Fibroblast of the conjunctiva (primary cell): ENCODE measurements around the gene PPP2R2B.
A peak's percentile ranks its signal among the peaks of the same experiment; 100 is the strongest.
"Not testable (repeated sequence)": the region's sequence is repeated elsewhere in the genome, so short reads cannot be mapped to it uniquely, and the experiment has no call there.

ENCODE experiments used
- DNase-seq: peaks from one replicate; pipeline ENCODE4 v3.0.0-alpha.2; 2010; ENCODE audit warnings: low read depth

Gene PPP2R2B

GRCh38 chr5:146600376-146600775, 278.2 kb downstream of the PPP2R2B start:
- DNase-seq = no peak

DNA sequence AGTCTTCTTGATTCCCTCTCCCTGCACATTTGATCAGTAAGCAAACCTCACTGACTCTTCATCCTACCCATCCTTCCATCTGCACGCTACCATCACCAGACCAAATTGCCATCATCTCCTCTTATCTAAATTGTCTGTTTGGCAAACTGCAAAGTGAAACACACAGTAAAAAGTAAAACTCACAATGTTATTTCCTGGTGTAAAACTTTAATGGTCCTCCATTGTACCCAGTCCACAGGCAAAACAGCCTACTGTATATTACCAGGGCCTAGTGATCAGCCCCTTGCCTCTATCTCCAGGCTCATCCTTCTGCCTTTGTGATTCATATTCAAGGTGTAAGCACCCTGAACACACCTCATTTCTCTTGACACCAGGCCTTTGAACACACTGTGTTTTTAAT, 279.3 kb downstream of the PPP2R2B start:
- no peak for DNase-seq

GRCh38 chr5:146595088-146595487, 283.5 kb downstream of the PPP2R2B start:
- DNase-seq = no peak

GRCh38 chr5:146592352-146592751, 286.2 kb downstream of the PPP2R2B start:
- no peak for DNase-seq

DNA sequence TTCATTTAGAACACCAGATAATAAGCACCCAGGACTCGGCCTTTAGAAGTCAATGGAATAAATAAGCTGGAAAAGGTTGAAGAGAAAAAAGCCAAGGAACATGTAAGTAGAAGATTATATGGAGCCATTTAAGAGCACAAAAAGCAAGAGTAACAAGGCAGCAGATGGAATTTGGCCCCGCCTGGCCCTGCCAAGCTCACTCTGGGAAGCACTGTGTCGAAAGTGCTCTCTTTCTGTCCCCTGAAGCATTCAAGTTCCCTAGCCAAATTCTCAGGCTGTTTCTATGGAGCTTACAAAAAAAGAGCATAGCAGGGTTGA, 289.6 kb downstream of the PPP2R2B start:
- no peak for DNase-seq

DNA sequence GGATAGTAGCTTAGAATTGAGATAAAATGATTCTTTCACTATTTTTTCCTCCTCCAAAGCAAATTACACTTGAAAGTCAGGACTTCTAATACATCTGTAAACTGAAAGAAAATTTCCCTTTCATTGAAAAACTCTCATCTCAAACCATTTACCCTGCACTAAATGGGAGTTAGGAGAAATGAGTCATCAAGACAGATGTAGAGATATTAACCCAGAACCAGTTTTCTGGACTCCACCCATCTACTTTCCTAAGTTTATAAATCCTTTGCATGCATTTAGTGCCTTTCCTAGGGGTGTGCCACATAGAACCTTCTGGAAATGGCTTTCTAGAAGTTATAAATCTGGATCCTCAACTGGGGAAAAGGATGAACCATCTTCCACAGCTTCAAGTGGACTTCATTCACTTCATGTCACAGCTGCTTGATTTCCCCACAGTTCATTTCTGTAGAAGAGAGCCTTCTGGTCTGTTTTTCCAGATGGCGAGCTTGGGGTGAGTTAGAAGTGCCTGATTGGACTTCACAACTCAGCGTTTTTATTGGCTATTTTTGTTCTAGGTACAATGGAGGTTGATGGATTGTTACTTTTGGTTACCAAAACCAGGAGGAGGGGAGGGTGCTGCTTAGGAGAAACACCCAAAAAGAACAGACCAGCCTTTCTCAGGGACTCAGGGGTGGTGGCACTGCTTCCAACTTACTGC, 290.1 kb downstream of the PPP2R2B start:
- DNase-seq = no peak

- no peak for DNase-seq
Measured at GRCh38 chr5:146586752-146587151, 291.8 kb downstream of the PPP2R2B start.

GRCh38 chr5:146584750-146585149, 293.8 kb downstream of the PPP2R2B start:
- DNase-seq = no peak

DNA sequence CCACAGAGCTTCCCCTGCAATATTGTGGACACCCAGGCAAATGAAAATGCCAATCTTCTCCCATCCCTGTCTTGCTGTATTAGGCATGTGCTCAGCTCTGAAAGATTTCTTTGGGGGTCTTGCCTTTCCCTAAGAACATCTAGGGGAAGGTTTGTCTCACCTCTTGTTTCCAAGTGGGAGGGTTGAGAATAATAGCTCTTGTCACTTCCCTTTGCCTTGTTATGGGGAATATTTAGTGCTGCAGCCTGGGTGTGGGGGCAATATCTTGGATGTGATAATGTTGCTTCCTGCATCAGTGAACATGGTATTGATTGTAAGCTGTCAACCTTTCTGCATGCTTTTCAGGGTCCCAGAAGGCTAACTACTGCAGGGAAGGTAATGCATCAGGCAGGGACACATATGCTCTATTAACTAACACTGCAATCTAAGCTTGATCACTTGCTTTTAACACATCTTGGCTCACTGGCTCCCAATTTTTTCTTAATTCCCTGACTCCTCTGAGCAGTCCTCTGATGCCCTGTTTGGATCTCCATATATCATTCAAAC, 296.4 kb downstream of the PPP2R2B start:
- no peak for DNase-seq

DNA sequence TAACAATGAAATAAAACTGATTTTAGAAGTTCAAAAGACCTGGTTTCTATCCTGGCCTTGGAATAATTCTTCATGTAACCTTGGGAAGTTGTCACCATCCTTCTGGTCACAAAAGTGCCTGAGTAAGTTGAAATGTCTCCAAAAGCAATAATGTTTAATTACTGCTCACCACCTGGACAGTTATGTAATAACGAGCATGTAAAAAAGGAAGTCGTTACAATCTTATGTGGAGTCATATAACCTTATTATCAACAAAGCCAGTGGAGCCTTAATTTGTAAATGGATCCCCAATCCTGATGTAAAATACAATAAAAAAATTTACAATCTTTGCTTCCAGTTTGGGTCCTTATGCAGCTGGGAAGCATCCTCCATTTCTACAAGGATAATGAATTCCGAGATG, 298.3 kb downstream of the PPP2R2B start:
- DNase-seq = no peak

GRCh38 chr5:146574713-146575112, 303.8 kb downstream of the PPP2R2B start:
- DNase-seq = no peak

GRCh38 chr5:146568161-146568560, 310.4 kb downstream of the PPP2R2B start:
- DNase-seq = no peak

GRCh38 chr5:146565764-146566367, 312.7 kb downstream of the PPP2R2B start:
- peak; percentile 23 for DNase-seq

- no peak for DNase-seq
Measured at GRCh38 chr5:146564007-146564762, 314.4 kb downstream of the PPP2R2B start.

DNA sequence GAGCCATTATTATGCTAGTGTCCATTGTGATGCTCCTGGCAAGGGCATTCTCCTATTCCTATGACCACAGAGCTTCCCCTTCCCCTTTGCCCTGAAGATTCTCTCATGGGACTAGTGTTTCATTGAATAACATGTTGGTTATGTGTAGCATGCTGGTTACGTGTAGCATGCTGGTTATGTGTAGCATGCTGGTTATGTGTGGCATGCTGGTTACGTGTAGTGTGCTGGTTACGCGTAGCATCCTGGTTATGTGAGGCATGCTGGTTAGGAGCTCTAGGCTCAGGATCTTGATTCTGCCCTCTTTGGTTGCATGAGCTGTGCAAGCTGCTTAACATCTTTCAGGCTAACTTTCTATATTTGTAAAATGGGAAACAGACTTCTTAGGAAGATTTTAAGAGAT, 316.1 kb downstream of the PPP2R2B start:
- DNase-seq = no peak

DNA sequence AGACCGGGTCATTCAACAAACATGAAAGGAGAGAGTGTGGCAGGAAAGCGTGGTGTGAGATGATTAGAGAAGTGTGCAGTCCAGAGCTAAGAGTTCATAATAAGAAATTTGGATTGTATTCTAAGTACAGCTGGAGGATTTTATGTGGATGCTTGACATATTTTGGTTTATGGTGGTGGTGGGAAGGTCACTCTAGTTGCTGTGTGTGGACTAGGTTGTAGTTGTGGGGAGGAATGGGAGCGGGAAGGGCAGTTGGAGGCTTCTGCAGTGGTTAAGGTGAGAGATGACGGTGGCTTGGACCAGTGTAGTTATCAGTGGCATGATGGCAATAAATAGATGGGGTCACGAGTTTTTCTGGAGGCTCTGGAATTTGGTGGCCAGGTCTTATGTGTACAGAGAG, 316.8 kb downstream of the PPP2R2B start:
- no peak for DNase-seq

DNA sequence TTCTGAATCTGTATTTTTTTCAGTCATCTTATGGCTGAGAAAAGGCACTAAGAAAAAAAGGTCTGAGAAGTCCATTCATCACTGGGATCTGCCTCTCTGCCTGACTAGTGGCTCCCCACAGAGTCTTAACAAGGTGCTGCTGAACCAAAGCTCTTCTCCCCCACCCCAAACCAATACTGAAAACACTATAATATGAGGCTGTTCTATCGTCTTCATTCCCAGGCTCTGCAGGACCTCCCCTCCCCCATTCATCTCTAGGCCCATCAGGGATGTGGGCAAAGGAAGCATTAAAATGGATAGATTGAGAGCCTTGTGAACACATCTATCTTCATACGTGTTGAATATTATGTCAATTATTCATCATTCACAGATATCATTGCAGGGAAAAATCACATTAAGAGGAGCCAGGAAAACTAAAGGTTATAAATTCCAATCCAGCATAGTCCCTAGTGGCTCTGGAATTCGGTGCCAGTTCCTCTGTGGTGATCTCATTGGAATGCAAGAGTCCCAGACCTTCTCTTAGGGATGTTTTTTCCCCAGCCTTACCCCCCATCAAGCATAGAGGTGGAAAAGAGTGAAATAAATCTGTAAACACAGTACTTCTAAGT, 318.2 kb downstream of the PPP2R2B start:
- DNase-seq = no peak

DNA sequence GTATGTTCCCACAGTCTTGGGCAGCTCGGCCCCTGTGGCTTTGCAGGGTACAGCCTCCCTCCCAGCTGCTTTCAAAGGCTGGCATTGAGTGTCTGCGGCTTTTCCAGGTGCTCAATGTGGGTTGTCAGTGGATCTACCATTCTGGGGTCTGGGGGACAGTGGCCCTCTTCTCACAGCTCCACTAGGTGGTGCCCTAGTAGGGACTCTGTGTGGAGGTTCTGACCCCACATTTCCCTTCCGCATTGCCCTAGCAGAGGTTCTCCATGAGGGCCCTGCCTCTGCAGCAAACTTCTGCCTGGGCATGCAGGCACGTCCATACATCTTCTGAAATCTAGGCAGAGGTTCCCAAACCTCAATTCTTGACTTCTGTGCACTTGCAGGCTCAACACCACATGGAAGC, 321.7 kb downstream of the PPP2R2B start:
- not testable (repeated sequence) for DNase-seq

- no peak for DNase-seq
Measured at GRCh38 chr5:146553446-146553845, 325.1 kb downstream of the PPP2R2B start.

DNA sequence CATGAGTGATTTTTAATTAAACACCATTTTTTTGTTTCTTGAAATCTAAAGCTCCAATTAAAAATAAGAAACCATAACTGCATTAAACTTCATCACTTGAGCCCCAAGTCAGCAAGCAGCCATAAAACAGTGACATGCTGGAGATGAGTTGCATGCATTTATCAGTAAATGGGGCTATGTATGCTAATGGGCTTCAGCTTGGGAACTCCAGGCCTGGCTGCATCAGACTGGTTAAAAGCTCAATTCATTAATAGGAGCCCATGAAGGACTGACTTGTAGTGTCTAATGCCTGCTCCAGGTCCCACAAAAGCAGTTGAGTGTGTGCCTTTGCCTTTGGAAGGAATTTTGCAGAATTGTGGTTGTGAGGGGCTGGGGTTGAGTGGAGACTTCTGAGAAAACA, 328.9 kb downstream of the PPP2R2B start:
- no peak for DNase-seq

DNA sequence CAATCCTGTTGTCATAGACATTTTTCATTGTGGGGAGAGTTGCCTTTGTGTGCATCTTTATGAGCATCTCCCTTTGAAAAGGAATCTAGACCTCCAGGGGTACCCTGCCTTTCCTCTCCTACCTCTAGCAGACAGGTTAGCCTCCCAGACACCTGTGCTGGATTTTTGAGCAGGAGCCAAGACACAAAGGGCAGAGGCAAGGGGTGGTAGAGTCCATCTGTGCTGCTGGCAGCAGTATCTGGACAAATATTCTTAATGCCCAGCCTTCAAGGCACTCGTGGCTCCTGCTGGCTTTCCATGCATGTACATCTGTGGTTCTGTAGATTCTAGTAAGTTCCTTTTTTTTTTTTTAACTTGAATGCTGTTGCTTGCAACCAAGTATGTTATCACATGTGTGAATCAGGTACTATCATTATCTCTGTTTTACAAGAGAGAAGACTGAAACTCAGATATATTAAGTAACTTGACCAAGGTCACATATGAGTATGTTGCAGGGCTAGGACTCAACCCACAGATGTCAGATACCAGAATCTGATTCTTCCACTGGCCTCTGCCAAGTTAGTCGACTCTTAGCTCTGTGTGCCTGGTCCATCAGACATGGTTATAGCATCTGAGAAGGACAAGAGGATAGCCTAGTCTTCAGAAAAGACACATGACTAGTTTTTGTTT, 329.6 kb downstream of the PPP2R2B start:
- no peak for DNase-seq

DNA sequence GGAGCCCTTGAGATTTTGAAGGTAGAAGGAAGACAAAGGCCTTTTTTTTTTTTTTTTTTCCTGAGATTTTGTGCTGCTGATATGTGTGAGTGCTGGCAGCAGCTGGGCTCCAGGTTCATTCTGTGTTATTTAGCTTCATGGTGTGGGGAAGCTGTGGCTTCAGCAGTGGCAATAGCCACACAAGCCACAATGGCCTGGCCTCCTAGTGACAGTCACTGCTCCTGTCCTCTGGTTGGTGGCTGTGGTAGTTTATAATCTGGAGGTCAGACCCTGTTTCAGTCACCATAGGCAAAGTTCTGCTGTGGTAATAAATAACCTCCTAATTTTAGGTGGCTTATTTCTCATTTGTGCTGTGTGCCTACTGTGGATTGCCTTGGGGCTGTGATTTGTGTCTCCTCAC, 334.3 kb downstream of the PPP2R2B start:
- no peak for DNase-seq
